GM06990 (cell line): ENCODE data around the gene ZC3H14.
A peak's percentile ranks its signal among the peaks of the same experiment; 100 is the strongest.

ENCODE experiments used
- DNase-seq: peaks from one replicate; pipeline ENCODE4 v3.0.0-alpha.2; 2011; ENCODE audit not compliant: insufficient read length; ENCODE audit errors: extremely low read depth
- H3K27me3 ChIP-seq: replicated peaks from 2 replicates; pipeline ENCODE4 v1.6.0; 2011; ENCODE audit warnings: low read length; ENCODE audit not compliant: control insufficient read depth, insufficient read depth
- H3K36me3 ChIP-seq: 2 replicates; pipeline ENCODE4 v1.5.1; 2011; ENCODE audit warnings: low read length; ENCODE audit not compliant: control insufficient read depth, insufficient read depth
- H3K4me3 ChIP-seq: replicated peaks from 2 replicates; pipeline ENCODE4 v1.5.1; 2011; ENCODE audit warnings: low read depth, mild to moderate bottlenecking, control low read depth, low read length
- CTCF ChIP-seq: IDR thresholded peaks from 2 replicates; pipeline ENCODE4 v1.5.1; 2011; ENCODE audit warnings: low read length, control low read depth, mild to moderate bottlenecking, inconsistent platforms; ENCODE audit not compliant: insufficient read depth, poor library complexity, severe bottlenecking

The ZC3H14 gene

GRCh38 chr14:88547386-88547780 lies 15.5 kb upstream of the ZC3H14 start:
- no peaks in the 10 kb centered on the region for H3K27me3 ChIP-seq
- DNase-seq: no peak
- H3K36me3 ChIP-seq: no peaks in the 10 kb centered on the region
- H3K4me3 ChIP-seq: no peak overlapping the region
- TF ChIP-seq CTCF: no peak

GRCh38 chr14:88550078-88550477 lies 12.8 kb upstream of the ZC3H14 start:
- no peak for DNase-seq
- Histone ChIP-seq H3K27me3 (no peaks in the 10 kb centered on the region), H3K36me3 (no peaks in the 10 kb centered on the region), H3K4me3 (no peak overlapping the region)
- TF ChIP-seq CTCF: no peak

- TF ChIP-seq CTCF: no peak
Observed at GRCh38 chr14:88551094-88551870, 11.6 kb upstream of the ZC3H14 start.

GRCh38 chr14:88551980-88552431 lies 10.8 kb upstream of the ZC3H14 start:
- H3K4me3 ChIP-seq: no peak overlapping the region
- H3K27me3 ChIP-seq: no peaks in the 10 kb centered on the region

More at GRCh38 chr14:88551094-88551870, 11.6 kb upstream of the ZC3H14 start:
- Histone ChIP-seq H3K36me3 (no peaks in the 10 kb centered on the region), H3K4me3 (no peak overlapping the region), H3K27me3 (no peaks in the 10 kb centered on the region)
- DNase-seq: peak; percentile 37

GRCh38 chr14:88552876-88553275 lies 10.0 kb upstream of the ZC3H14 start:
- H3K4me3 ChIP-seq: no peak overlapping the region
- H3K36me3 ChIP-seq: no peaks in the 10 kb centered on the region
- no peak for DNase-seq
- TF ChIP-seq CTCF: no peak
- no peaks in the 10 kb centered on the region for H3K27me3 ChIP-seq

More at GRCh38 chr14:88551980-88552431, 10.8 kb upstream of the ZC3H14 start:
- no peak for DNase-seq
- no peaks in the 10 kb centered on the region for H3K36me3 ChIP-seq
- no peak for TF ChIP-seq CTCF
